OCI-LY3 (cell line): Measurements from ENCODE around the gene TPCN1.

Source experiments
- H2AFZ ChIP-seq: fragments of 200-600, 300-600 bp; shearing (Covaris generic); 2 replicates; pipeline ENCODE4 v1.6.0; 2014; ENCODE audit warnings: antibody characterized with exemption, low read depth, low read length
- H3K27ac ChIP-seq: fragments of 200-600, 300-600 bp; sonication (generic); 2 replicates; pipeline ENCODE4 v1.5.1; 2014; ENCODE audit warnings: mild to moderate bottlenecking, low read length, moderate library complexity, mixed read lengths
- H3K27me3 ChIP-seq: fragments of 200-600, 300-600 bp; sonication (generic); 2 replicates; pipeline ENCODE4 v1.6.1; 2014; ENCODE audit warnings: low read depth, low read length, mixed read lengths
- H3K36me3 ChIP-seq: fragments of 200-600, 300-600 bp; sonication (generic); replicated peaks from 2 replicates; pipeline ENCODE3; 2014; ENCODE audit warnings: low read depth, low read length, mixed read lengths
- H3K4me1 ChIP-seq: fragments of 300-600, 200-600 bp; sonication (generic); 2 replicates; pipeline ENCODE4 v1.6.1; 2014; ENCODE audit warnings: low read length, mixed read lengths
- H3K4me2 ChIP-seq: fragments of 200-600, 300-600 bp; sonication (generic); 2 replicates; pipeline ENCODE4 v1.6.1; 2014; ENCODE audit warnings: low read length, mixed read lengths
- H3K4me3 ChIP-seq: fragments of 300-600, 200-600 bp; sonication (generic); 2 replicates; pipeline ENCODE4 v1.5.1; 2014; ENCODE audit warnings: antibody characterized with exemption, mild to moderate bottlenecking, low read length, moderate library complexity
- H3K79me2 ChIP-seq: fragments of 300-600, 200-600 bp; shearing (Covaris generic); 2 replicates; pipeline ENCODE4 v1.6.1; 2014; ENCODE audit warnings: mild to moderate bottlenecking, low read length, mixed read lengths
- H3K9ac ChIP-seq: fragments of 300-600, 200-600 bp; shearing (Covaris generic); 2 replicates; pipeline ENCODE4 v1.6.0; 2014; ENCODE audit warnings: mild to moderate bottlenecking, low read length, moderate library complexity
- H3K9me3 ChIP-seq: fragments of 200-600, 300-600 bp; shearing (Covaris generic); 2 replicates; pipeline ENCODE4 v1.6.1; 2014; ENCODE audit warnings: low read length, mixed read lengths; ENCODE audit not compliant: insufficient read depth
- H4K20me1 ChIP-seq: fragments of 200-600, 300-600 bp; sonication (generic); 2 replicates; pipeline ENCODE4 v1.6.1; 2016; ENCODE audit warnings: low read length, mixed read lengths; ENCODE audit not compliant: insufficient read depth
- CTCF ChIP-seq: fragments of 200-600, 300-600 bp; sonication (generic); IDR thresholded peaks from 2 replicates; pipeline ENCODE4 v1.5.1; 2014; ENCODE audit warnings: antibody characterized with exemption, low read length, low read depth
- EZH2phosphoT487 ChIP-seq: fragments of 200-600 bp; shearing (Covaris generic); IDR thresholded peaks from 2 replicates; pipeline ENCODE4 v1.6.1; 2018; ENCODE audit warnings: antibody characterized with exemption, mixed run types, low read depth

TPCN1 gene

GRCh38 chr12:113329791-113330417, 108.6 kb downstream of the TPCN1 start:
- no peaks in the 10 kb centered on the region for H4K20me1 ChIP-seq
- H3K27ac ChIP-seq: no peak overlapping the region
- H3K4me2 ChIP-seq: no peak overlapping the region
- H3K9ac ChIP-seq: no peak overlapping the region
- peaks cover 6% of the 10 kb centered on the region; the same call in 1 of the 2 replicates for H3K4me1 ChIP-seq
- no peak overlapping the region for H3K4me3 ChIP-seq
- no peak for TF ChIP-seq CTCF
- no peak for TF ChIP-seq EZH2phosphoT487
- no peak overlapping the region for H2AFZ ChIP-seq
- no peaks in the 10 kb centered on the region for H3K79me2 ChIP-seq
- H3K36me3 ChIP-seq: no peaks in the 10 kb centered on the region
- peaks cover 6% of the 10 kb centered on the region for H3K27me3 ChIP-seq
- H3K9me3 ChIP-seq: no peaks in the 10 kb centered on the region

GRCh38 chr12:113330505-113330904, 109.2 kb downstream of the TPCN1 start:
- H3K79me2 ChIP-seq: no peaks in the 10 kb centered on the region
- no peak overlapping the region for H3K9ac ChIP-seq
- H3K4me2 ChIP-seq: no peak overlapping the region
- H3K4me3 ChIP-seq: no peak overlapping the region
- H3K27me3 ChIP-seq: peaks cover 6% of the 10 kb centered on the region
- H3K36me3 ChIP-seq: no peaks in the 10 kb centered on the region
- TF ChIP-seq EZH2phosphoT487 (no peak), CTCF (no peak)
- no peaks in the 10 kb centered on the region for H3K9me3 ChIP-seq
- H3K4me1 ChIP-seq: peaks cover 6% of the 10 kb centered on the region; the same call in 1 of the 2 replicates
- H4K20me1 ChIP-seq: no peaks in the 10 kb centered on the region
- no peak overlapping the region for H2AFZ ChIP-seq
- H3K27ac ChIP-seq: no peak overlapping the region

- Histone ChIP-seq H3K27ac (no peak overlapping the region), H3K4me3 (no peak overlapping the region), H3K4me2 (no peak overlapping the region)
Observed at GRCh38 chr12:113332688-113333417, 111.6 kb downstream of the TPCN1 start.

More at GRCh38 chr12:113332688-113333417, 111.6 kb downstream of the TPCN1 start:
- TF ChIP-seq EZH2phosphoT487 (no peak), CTCF (no peak)
- H3K36me3 ChIP-seq: no peaks in the 10 kb centered on the region
- H2AFZ ChIP-seq: no peak overlapping the region
- no peaks in the 10 kb centered on the region for H3K9me3 ChIP-seq
- peaks cover 6% of the 10 kb centered on the region for H3K27me3 ChIP-seq
- H3K79me2 ChIP-seq: no peaks in the 10 kb centered on the region
- H4K20me1 ChIP-seq: no peaks in the 10 kb centered on the region
- peaks cover 6% of the 10 kb centered on the region; the same call in 1 of the 2 replicates for H3K4me1 ChIP-seq
- no peak overlapping the region for H3K9ac ChIP-seq
